Neural crest cell (in vitro differentiated cells): ENCODE results near the gene DNPH1. TPM values are rescaled to one million over a fixed set of nuclear protein-coding genes. Genes with fewer than 3 reads are reported as not detected.

Experiments used
- DNase-seq: peaks from one replicate; pipeline ENCODE4 v3.0.0; 2021; ENCODE audit warnings: low read depth, mixed read lengths, low spot score
- H3K27ac Mint-ChIP-seq: one replicate; pipeline ENCODE4 v1.8.0; 2021; ENCODE audit warnings: mild to moderate bottlenecking, mixed read lengths; ENCODE audit not compliant: unreplicated experiment
- H3K27me3 Mint-ChIP-seq: 2 replicates; pipeline ENCODE4 v1.8.0; 2021; ENCODE audit warnings: low read depth, mild to moderate bottlenecking, mixed read lengths
- H3K36me3 Mint-ChIP-seq: 2 replicates; pipeline ENCODE4 v1.8.0; 2021; ENCODE audit warnings: low read depth, mild to moderate bottlenecking, mixed read lengths
- H3K4me1 Mint-ChIP-seq: 2 replicates; pipeline ENCODE4 v1.8.0; 2021; ENCODE audit warnings: mixed read lengths
- H3K4me3 Mint-ChIP-seq: one replicate; pipeline ENCODE4 v1.8.0; 2021; ENCODE audit warnings: mild to moderate bottlenecking, mixed read lengths
- H3K9me3 Mint-ChIP-seq: 2 replicates; pipeline ENCODE4 v1.8.0; 2021; ENCODE audit warnings: mixed read lengths
- CTCF ChIP-seq: fragments of 200-600 bp; sonication (generic); conservative IDR thresholded peaks from 2 replicates; pipeline ENCODE4 v1.5.0; 2021; ENCODE audit warnings: antibody characterized with exemption, mild to moderate bottlenecking
- total RNA-seq: library from RNA; stranded (reverse); gene quantifications from 2 replicates; pipeline ENCODE4 v1.2.1, GENCODE V29; 2021

DNPH1 gene
- total RNA-seq, 1 donor from 2014 or later: 50.3 TPM

- H3K27me3 Mint-ChIP-seq: no peaks in the 10 kb centered on the region
These were observed 51.1 kb downstream of the DNPH1 start for GRCh38 chr6:43178150-43178549.

GRCh38 chr6:43176423-43176786 is 52.9 kb downstream of the DNPH1 start:
- Mint-ChIP-seq H3K4me3 (no peak overlapping the region), H3K36me3 (peaks cover 5% of the 10 kb centered on the region), H3K27me3 (no peaks in the 10 kb centered on the region), H3K4me1 (peaks cover 34% of the 10 kb centered on the region), H3K27ac (no peak overlapping the region), H3K9me3 (no peaks in the 10 kb centered on the region)
- DNase-seq: no peak
- no peak for TF ChIP-seq CTCF

More at GRCh38 chr6:43178150-43178549, 51.1 kb downstream of the DNPH1 start:
- no peak for TF ChIP-seq CTCF
- peak overlapping the region; percentile 80 for H3K4me3 Mint-ChIP-seq
- no peak for DNase-seq
- H3K27ac Mint-ChIP-seq: no peak overlapping the region
- H3K36me3 Mint-ChIP-seq: peaks cover 5% of the 10 kb centered on the region
- no peaks in the 10 kb centered on the region for H3K9me3 Mint-ChIP-seq
- H3K4me1 Mint-ChIP-seq: peaks cover 36% of the 10 kb centered on the region

GRCh38 chr6:43175676-43176422 is 53.4 kb downstream of the DNPH1 start:
- H3K27ac Mint-ChIP-seq: peak overlapping the region; percentile 62
- no peaks in the 10 kb centered on the region for H3K27me3 Mint-ChIP-seq
- no peak overlapping the region for H3K4me3 Mint-ChIP-seq
- H3K9me3 Mint-ChIP-seq: no peaks in the 10 kb centered on the region
- peaks cover 31% of the 10 kb centered on the region for H3K4me1 Mint-ChIP-seq
- peaks cover 5% of the 10 kb centered on the region for H3K36me3 Mint-ChIP-seq
- TF ChIP-seq CTCF: no peak
- no peak for DNase-seq

Other genes with a start within 250 kb of the DNPH1 start
- gene PPP2R5D, start 244.9 kb downstream of the DNPH1 start, total RNA-seq: 67.5 and 67.6 TPM in 2 replicates
- 94.7 and 102 TPM in 2 replicates for gene MEA1, start 215.5 kb downstream of the DNPH1 start, total RNA-seq
- gene KLHDC3, start 215.2 kb downstream of the DNPH1 start, total RNA-seq: 105 and 109 TPM in 2 replicates
- 89.1 and 93.4 TPM in 2 replicates for gene RRP36, start 207.9 kb downstream of the DNPH1 start, total RNA-seq
- 40.6 and 42.9 TPM in 2 replicates for gene CUL7, start 175.6 kb downstream of the DNPH1 start, total RNA-seq
- gene MRPL2, start 170.0 kb downstream of the DNPH1 start, total RNA-seq: 45.7 and 56.8 TPM in 2 replicates
- 16.7 and 20.3 TPM in 2 replicates for gene KLC4, start 169.8 kb downstream of the DNPH1 start, total RNA-seq
- 101 and 106 TPM in 2 replicates for gene PTK7, start 153.2 kb downstream of the DNPH1 start, total RNA-seq
- gene SRF, start 58.2 kb downstream of the DNPH1 start, total RNA-seq: 37.5 and 37.8 TPM in 2 replicates
- 37.2 and 37.5 TPM in 2 replicates for gene CUL9, start 47.3 kb downstream of the DNPH1 start, total RNA-seq
- gene TTBK1, start 14.0 kb upstream of the DNPH1 start, total RNA-seq: 5.1 and 5.4 TPM in 2 replicates
- 0.37 TPM in 1 of 2 replicates, not detected in the other for gene SLC22A7, start 68.8 kb upstream of the DNPH1 start, total RNA-seq
- 2.0 and 2.6 TPM in 2 replicates for gene CRIP3, start 79.3 kb upstream of the DNPH1 start, total RNA-seq
- 26.2 and 26.6 TPM in 2 replicates for gene ZNF318, start 140.2 kb upstream of the DNPH1 start, total RNA-seq
- 34.1 and 35.2 TPM in 2 replicates for gene ABCC10, start 198.1 kb upstream of the DNPH1 start, total RNA-seq
- 1.5 and 1.6 TPM in 2 replicates for gene DLK2, start 226.1 kb upstream of the DNPH1 start, total RNA-seq
- 47.3 and 52.1 TPM in 2 replicates for gene TJAP1, start 248.1 kb upstream of the DNPH1 start, total RNA-seq